Measurements from ENCODE around the gene LASP1. TPM values are rescaled to one million over a fixed set of nuclear protein-coding genes. Genes with fewer than 3 reads are reported as not detected.

LASP1 gene
- total RNA-seq, 1 donor from 2014 or later: 29.4 TPM

- no peak for TF ChIP-seq CTCF (IDR thresholded peaks at IDR 0.05; ENCODE audit: borderline replicate concordance)
- no peak overlapping the region for H3K27ac ChIP-seq (replicated peaks)
- peaks cover 57% of the 10 kb centered on the region for H3K36me3 ChIP-seq
- H3K4me3 ChIP-seq: no peak overlapping the region
- no peaks in the 10 kb centered on the region for H3K9me3 ChIP-seq (replicated peaks)
- intact Hi-C loops (cut with micrococcal nuclease): no loop called here
- peaks cover 74% of the 10 kb centered on the region for H3K4me1 ChIP-seq
- no peak for DNase-seq
- H3K27me3 ChIP-seq (ENCODE audit: low read depth): no peaks in the 10 kb centered on the region
These were observed 46.9 kb downstream of the LASP1 start for GRCh38 chr17:38916771-38917170.

GRCh38 chr17:38917259-38917658, 47.4 kb downstream of the LASP1 start:
- Histone ChIP-seq H3K27ac (replicated peaks) (peak overlapping the region; percentile 14), H3K27me3 (ENCODE audit: low read depth) (no peaks in the 10 kb centered on the region), H3K4me3 (no peak overlapping the region), H3K36me3 (peaks cover 57% of the 10 kb centered on the region), H3K4me1 (peaks cover 74% of the 10 kb centered on the region), H3K9me3 (replicated peaks) (no peaks in the 10 kb centered on the region)
- TF ChIP-seq CTCF (IDR thresholded peaks at IDR 0.05; ENCODE audit: borderline replicate concordance): no peak
- no peak for DNase-seq
- intact Hi-C loops (cut with micrococcal nuclease): no loop called here

- Histone ChIP-seq H3K4me3 (no peak overlapping the region), H3K36me3 (peaks cover 57% of the 10 kb centered on the region), H3K4me1 (peaks cover 74% of the 10 kb centered on the region), H3K9me3 (replicated peaks) (no peaks in the 10 kb centered on the region), H3K27ac (replicated peaks) (peak overlapping the region; percentile 82), H3K27me3 (ENCODE audit: low read depth) (no peaks in the 10 kb centered on the region)
- no peak for TF ChIP-seq CTCF (IDR thresholded peaks at IDR 0.05; ENCODE audit: borderline replicate concordance)
- intact Hi-C loops (cut with micrococcal nuclease): no loop called here
- DNase-seq: no peak
These were observed 48.5 kb downstream of the LASP1 start for GRCh38 chr17:38918129-38918913.

DNA sequence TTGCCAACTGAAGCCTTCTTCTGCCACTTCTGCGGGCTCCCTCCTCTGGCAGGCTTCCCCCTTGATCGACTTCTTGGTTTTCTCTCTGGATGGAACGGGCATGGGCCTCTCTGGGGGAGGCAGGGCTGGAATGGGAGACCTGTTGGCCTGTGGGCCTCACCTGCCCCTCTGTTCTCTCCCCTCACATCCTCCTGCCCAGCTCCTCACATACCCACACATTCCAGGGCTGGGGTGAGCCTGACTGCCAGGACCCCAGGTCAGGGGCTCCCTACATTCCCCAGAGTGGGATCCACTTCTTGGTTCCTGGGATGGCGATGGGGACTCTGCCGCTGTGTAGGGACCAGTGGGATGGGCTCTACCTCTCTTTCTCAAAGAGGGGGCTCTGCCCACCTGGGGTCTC, 49.1 kb downstream of the LASP1 start:
- intact Hi-C loops (cut with micrococcal nuclease): no loop called here
- no peaks in the 10 kb centered on the region for H3K9me3 ChIP-seq (replicated peaks)
- no peak for DNase-seq
- peaks cover 74% of the 10 kb centered on the region for H3K4me1 ChIP-seq
- H3K27me3 ChIP-seq (ENCODE audit: low read depth): no peaks in the 10 kb centered on the region
- TF ChIP-seq CTCF (IDR thresholded peaks at IDR 0.05; ENCODE audit: borderline replicate concordance): no peak
- H3K4me3 ChIP-seq: no peak overlapping the region
- H3K27ac ChIP-seq (replicated peaks): peak overlapping the region; percentile 82
- peaks cover 57% of the 10 kb centered on the region for H3K36me3 ChIP-seq

- H3K36me3 ChIP-seq: peaks cover 51% of the 10 kb centered on the region
- H3K27ac ChIP-seq (replicated peaks): peak overlapping the region; percentile 82
- H3K4me1 ChIP-seq: peaks cover 68% of the 10 kb centered on the region
These were observed 49.6 kb downstream of the LASP1 start for GRCh38 chr17:38919316-38920078.

More at GRCh38 chr17:38919316-38920078, 49.6 kb downstream of the LASP1 start:
- no peaks in the 10 kb centered on the region for H3K27me3 ChIP-seq (ENCODE audit: low read depth)
- no peak for DNase-seq
- intact Hi-C loops (cut with micrococcal nuclease): loop anchor here (10.0 kb wide), 1 partner anchor 55 kb away; no protein-coding TSS in a partner anchor
- no peaks in the 10 kb centered on the region for H3K9me3 ChIP-seq (replicated peaks)
- TF ChIP-seq CTCF (IDR thresholded peaks at IDR 0.05; ENCODE audit: borderline replicate concordance): no peak
- H3K4me3 ChIP-seq: no peak overlapping the region
